HepG2 (cell line): ENCODE data around the gene SFXN5. TPM values are rescaled to one million over a fixed set of nuclear protein-coding genes. Genes with fewer than 3 reads are reported as not detected.

Experiments
- HNF4A ChIP-seq: sonication (generic); formaldehyde crosslinking; IDR thresholded peaks from 2 replicates; pipeline ENCODE4 v1.4.0; 2020; ENCODE audit warnings: missing genetic modification reagents
- HNRNPUL1 ChIP-seq: fragments of 200-400 bp; formaldehyde crosslinking; IDR thresholded peaks from 2 replicates; pipeline ENCODE4 v1.6.1; 2017; ENCODE audit warnings: low read depth, mild to moderate bottlenecking, low read length, moderate library complexity
- MLX ChIP-seq: IDR thresholded peaks from 2 replicates; pipeline ENCODE4 v1.6.1; 2016
- PHF20 ChIP-seq: sonication (generic); formaldehyde crosslinking; IDR thresholded peaks from 2 replicates; pipeline ENCODE4 v1.5.0; 2020; ENCODE audit warnings: mild to moderate bottlenecking, missing genetic modification reagents
- POGZ ChIP-seq: sonication (generic); formaldehyde crosslinking; IDR thresholded peaks from 2 replicates; pipeline ENCODE4 v1.4.0; 2020; ENCODE audit warnings: mild to moderate bottlenecking, missing genetic modification reagents
- POLR2AphosphoS2 ChIP-seq: IDR thresholded peaks from 2 replicates; pipeline ENCODE4 v1.6.1; 2011; ENCODE audit warnings: low read depth, low read length, improper control_type of control experiment
- RNF219 ChIP-seq: sonication (generic); formaldehyde crosslinking; IDR thresholded peaks from 2 replicates; pipeline ENCODE4 v1.5.0; 2020; ENCODE audit warnings: mild to moderate bottlenecking, missing genetic modification reagents
- SMARCC2 ChIP-seq: fragments of 450-650 bp; IDR thresholded peaks from 2 replicates; pipeline ENCODE4 v1.6.1; 2017; ENCODE audit warnings: antibody characterized with exemption, mild to moderate bottlenecking
- SMYD3 ChIP-seq: sonication (generic); formaldehyde crosslinking; IDR thresholded peaks from 2 replicates; pipeline ENCODE4 v1.8.1; 2023; ENCODE audit warnings: mild to moderate bottlenecking, missing genetic modification reagents
- SRY ChIP-seq: sonication (generic); formaldehyde crosslinking; IDR thresholded peaks from 2 replicates; pipeline ENCODE4 v1.8.0; 2022; ENCODE audit warnings: mild to moderate bottlenecking, missing genetic modification reagents
- SYNCRIP ChIP-seq: fragments of 200-400 bp; formaldehyde crosslinking; IDR thresholded peaks from 2 replicates; pipeline ENCODE4 v1.6.1; 2018; ENCODE audit warnings: mild to moderate bottlenecking, low read depth, low read length; ENCODE audit not compliant: insufficient read depth
- TCF7L2 ChIP-seq: IDR thresholded peaks from 2 replicates; pipeline ENCODE4 v1.6.1; 2011; ENCODE audit warnings: mild to moderate bottlenecking, low read depth, low read length, moderate library complexity
- THAP8 ChIP-seq: sonication (generic); formaldehyde crosslinking; IDR thresholded peaks from 2 replicates; pipeline ENCODE4 v1.5.1; 2020; ENCODE audit warnings: missing genetic modification reagents, mild to moderate bottlenecking, borderline replicate concordance
- TP53 ChIP-seq: sonication (generic); formaldehyde crosslinking; conservative IDR thresholded peaks from 2 replicates; pipeline ENCODE4 v1.4.0; 2020; ENCODE audit warnings: missing genetic modification reagents
- ZIK1 ChIP-seq: sonication (generic); formaldehyde crosslinking; IDR thresholded peaks from 2 replicates; pipeline ENCODE4 v1.5.0; 2020; ENCODE audit warnings: mild to moderate bottlenecking, low read depth, missing genetic modification reagents, borderline replicate concordance
- ZNF446 ChIP-seq: sonication (generic); formaldehyde crosslinking; IDR thresholded peaks from 2 replicates; pipeline ENCODE4 v1.5.0; 2020; ENCODE audit warnings: mild to moderate bottlenecking, missing genetic modification reagents
- ZNF563 ChIP-seq: sonication (generic); formaldehyde crosslinking; IDR thresholded peaks from 2 replicates; pipeline ENCODE4 v1.8.0; 2022; ENCODE audit warnings: mild to moderate bottlenecking, moderate library complexity, missing genetic modification reagents
- polyA plus RNA-seq, 8 experiments: library from polyadenylated mRNA; depleted of rRNA in 3 of 8; stranded (reverse) in 7 of 8; unstranded in 1 of 8; fragments of >200 nt; fragmentation: Illumina TruSeq in 4 of 8; extraction: Trizol in 4 of 8; gene quantifications; 2 replicates each; pipeline versions ENCODE4 v1.2.1 to v1.2.3, GENCODE V29; 2011 to 2016; ENCODE audit warnings: low read depth in 4 of 8, missing spikeins in 1 of 8, mixed read lengths in 1 of 8; ENCODE audit not compliant: insufficient read depth in 1 of 8
- total RNA-seq, 5 experiments: library from RNA; depleted of rRNA; stranded (reverse); fragments of >200 nt; fragmentation: Illumina TruSeq; extraction: Trizol; gene quantifications; 2 replicates each; pipeline ENCODE4 v1.2.3, GENCODE V29; 2016; ENCODE audit warnings: low read depth in 1 of 5
- TF ChIP-seq, protein P1 (sequence below): sonication (generic); formaldehyde crosslinking; IDR thresholded peaks from 2 replicates; pipeline ENCODE4 v1.4.0; 2020; ENCODE audit warnings: mild to moderate bottlenecking, missing genetic modification reagents
- TF ChIP-seq, protein P2 (sequence below): sonication (generic); formaldehyde crosslinking; IDR thresholded peaks from 2 replicates; pipeline ENCODE4 v1.5.0; 2020; ENCODE audit warnings: missing genetic modification reagents

The SFXN5 gene
- total and polyA plus RNA-seq, 2 of the 13 experiments (the other 11 are each of a cell fraction or from before 2014, with no cell fraction given), result 34.9 to 37.4 TPM

DNA sequence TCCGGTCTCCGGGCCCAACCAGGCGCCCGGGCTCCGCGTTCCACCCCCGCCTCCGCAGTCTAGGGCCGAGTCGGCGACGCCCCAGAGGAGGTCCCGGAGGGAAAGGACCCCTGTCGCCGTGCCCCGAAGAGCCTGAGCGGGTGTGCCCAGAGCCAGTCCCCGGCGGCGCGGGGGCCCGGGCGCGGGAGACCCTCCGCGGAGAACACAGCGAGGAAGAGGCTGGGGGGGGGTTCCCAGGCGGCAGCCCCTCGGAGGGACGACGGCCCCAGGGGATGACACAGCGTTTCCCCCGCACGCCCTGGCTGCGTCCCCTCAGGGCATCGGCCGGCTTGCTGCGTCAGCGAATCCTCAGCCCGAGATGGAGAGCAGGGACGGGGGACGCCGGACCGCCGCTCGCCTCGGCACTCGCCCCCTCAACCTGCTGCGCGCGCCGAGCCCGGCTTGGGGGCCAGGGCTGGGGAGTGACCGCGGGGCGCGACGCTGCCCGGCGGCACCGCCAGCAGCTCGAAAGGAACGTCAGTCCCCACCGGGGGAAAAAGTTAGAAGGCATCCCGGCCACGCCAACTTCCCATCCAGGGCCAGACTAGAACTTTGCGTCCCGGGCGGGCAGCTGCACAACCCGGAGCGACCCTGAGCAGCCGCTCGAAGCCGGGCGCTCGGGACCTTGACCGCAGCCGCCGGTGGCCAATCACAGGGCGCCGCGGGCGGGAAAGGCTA, 711 bp downstream of the SFXN5 start (continued):
- TF ChIP-seq ZNF446 (CRISPR knock-in tag) (peak; percentile 96; the same call in 1 of the 2 replicates), THAP8 (no peak), SYNCRIP (no peak), HNF4A (CRISPR knock-in tag) (peak; percentile 47; the same call in 1 of the 2 replicates), POLR2AphosphoS2 (no peak; the same call in 1 of the 2 replicates), SMYD3 (CRISPR knock-in tag) (no peak), TCF7L2 (no peak), TP53 (CRISPR knock-in tag) (no peak), SRY (CRISPR knock-in tag) (no peak), HNRNPUL1 (0 out of 2 replicates have a peak, but pooled peaks have one; percentile 44), ZNF563 (CRISPR knock-in tag) (peak; percentile 81), ZIK1 (CRISPR knock-in tag) (no peak), POGZ (CRISPR knock-in tag) (no peak), RNF219 (CRISPR knock-in tag) (peak; percentile 87; the same call in 1 of the 2 replicates), MLX (CRISPR knock-in tag) (peak; percentile 12; the same call in 1 of the 2 replicates), SMARCC2 (no peak), PHF20 (CRISPR knock-in tag) (peak; percentile 32; the same call in 1 of the 2 replicates)
- TF ChIP-seq, protein P1, sequence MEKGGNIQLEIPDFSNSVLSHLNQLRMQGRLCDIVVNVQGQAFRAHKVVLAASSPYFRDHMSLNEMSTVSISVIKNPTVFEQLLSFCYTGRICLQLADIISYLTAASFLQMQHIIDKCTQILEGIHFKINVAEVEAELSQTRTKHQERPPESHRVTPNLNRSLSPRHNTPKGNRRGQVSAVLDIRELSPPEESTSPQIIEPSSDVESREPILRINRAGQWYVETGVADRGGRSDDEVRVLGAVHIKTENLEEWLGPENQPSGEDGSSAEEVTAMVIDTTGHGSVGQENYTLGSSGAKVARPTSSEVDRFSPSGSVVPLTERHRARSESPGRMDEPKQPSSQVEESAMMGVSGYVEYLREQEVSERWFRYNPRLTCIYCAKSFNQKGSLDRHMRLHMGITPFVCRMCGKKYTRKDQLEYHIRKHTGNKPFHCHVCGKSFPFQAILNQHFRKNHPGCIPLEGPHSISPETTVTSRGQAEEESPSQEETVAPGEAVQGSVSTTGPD, result no peak
- TF ChIP-seq, protein P2, sequence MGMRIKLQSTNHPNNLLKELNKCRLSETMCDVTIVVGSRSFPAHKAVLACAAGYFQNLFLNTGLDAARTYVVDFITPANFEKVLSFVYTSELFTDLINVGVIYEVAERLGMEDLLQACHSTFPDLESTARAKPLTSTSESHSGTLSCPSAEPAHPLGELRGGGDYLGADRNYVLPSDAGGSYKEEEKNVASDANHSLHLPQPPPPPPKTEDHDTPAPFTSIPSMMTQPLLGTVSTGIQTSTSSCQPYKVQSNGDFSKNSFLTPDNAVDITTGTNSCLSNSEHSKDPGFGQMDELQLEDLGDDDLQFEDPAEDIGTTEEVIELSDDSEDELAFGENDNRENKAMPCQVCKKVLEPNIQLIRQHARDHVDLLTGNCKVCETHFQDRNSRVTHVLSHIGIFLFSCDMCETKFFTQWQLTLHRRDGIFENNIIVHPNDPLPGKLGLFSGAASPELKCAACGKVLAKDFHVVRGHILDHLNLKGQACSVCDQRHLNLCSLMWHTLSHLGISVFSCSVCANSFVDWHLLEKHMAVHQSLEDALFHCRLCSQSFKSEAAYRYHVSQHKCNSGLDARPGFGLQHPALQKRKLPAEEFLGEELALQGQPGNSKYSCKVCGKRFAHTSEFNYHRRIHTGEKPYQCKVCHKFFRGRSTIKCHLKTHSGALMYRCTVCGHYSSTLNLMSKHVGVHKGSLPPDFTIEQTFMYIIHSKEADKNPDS (CRISPR knock-in tag), result no peak
